OCI-LY7 (cell line): ENCODE measurements around the gene TXNDC11. TPM values are rescaled to one million over a fixed set of nuclear protein-coding genes. Genes with fewer than 3 reads are reported as not detected.

Experiments
- BruUV-seq: library from RNA; stranded (reverse); fragments of 400-500 nt; replicated peaks from 2 replicates; lab custom pipeline; 2021; lab: Mats Ljungman, UMichigan
- CTCF ChIA-PET: fragments of 300-600 bp; sonication (Branson Sonifier 250); formaldehyde crosslinking; loops from one replicate; lab custom pipeline; 2022; ENCODE audit warnings: antibody characterized with exemption; ENCODE audit not compliant: unreplicated experiment; lab: Charles Lee
- POLR2A ChIA-PET: fragments of 300-600 bp; sonication (Branson Sonifier 250); formaldehyde crosslinking; loops from one replicate; lab custom pipeline; 2022; ENCODE audit warnings: antibody characterized with exemption; lab: Charles Lee
- DNase-seq: peaks from one replicate; pipeline ENCODE4 v3.0.0-alpha.2; 2015; ENCODE audit warnings: low spot score
- H2AFZ ChIP-seq: fragments of 200-600 bp; sonication (generic), shearing (Covaris generic); 2 replicates; pipeline ENCODE4 v1.6.1; 2014; ENCODE audit warnings: mild to moderate bottlenecking, antibody characterized with exemption, low read length, moderate library complexity
- H3K27ac ChIP-seq: fragments of 200-600 bp; sonication (generic); 2 replicates; pipeline ENCODE4 v1.5.1; 2014; ENCODE audit warnings: mixed run types, low read depth, mild to moderate bottlenecking, moderate library complexity, low read length, inconsistent platforms; ENCODE audit not compliant: poor library complexity, severe bottlenecking
- H3K36me3 ChIP-seq: fragments of 200-600 bp; sonication (generic); 2 replicates; pipeline ENCODE4 v1.6.1; 2014; ENCODE audit warnings: mild to moderate bottlenecking, antibody characterized with exemption, low read length, moderate library complexity, mixed read lengths; ENCODE audit not compliant: insufficient read depth
- H3K4me1 ChIP-seq: fragments of 200-600 bp; sonication (generic); 2 replicates; pipeline ENCODE4 v1.5.1; 2014; ENCODE audit warnings: mild to moderate bottlenecking, low read length; ENCODE audit not compliant: insufficient read depth, poor library complexity, severe bottlenecking
- H3K4me2 ChIP-seq: fragments of 200-600 bp; sonication (generic); 2 replicates; pipeline ENCODE4 v1.6.1; 2014; ENCODE audit warnings: mild to moderate bottlenecking, low read length
- H3K4me3 ChIP-seq: fragments of 200-600 bp; sonication (generic); 2 replicates; pipeline ENCODE4 v1.5.1; 2014; ENCODE audit warnings: mild to moderate bottlenecking, low read depth, low read length; ENCODE audit not compliant: poor library complexity, severe bottlenecking
- H3K79me2 ChIP-seq: fragments of 200-600 bp; sonication (generic); 2 replicates; pipeline ENCODE4 v1.6.1; 2016; ENCODE audit warnings: low read depth, mild to moderate bottlenecking, low read length, moderate library complexity, mixed read lengths; ENCODE audit not compliant: insufficient read depth
- H3K9me2 ChIP-seq: fragments of 200-600 bp; sonication (generic); 2 replicates; pipeline ENCODE4 v1.6.1; 2016; ENCODE audit warnings: mild to moderate bottlenecking, low read length, mixed read lengths; ENCODE audit not compliant: insufficient read depth
- H3K9me3 ChIP-seq: fragments of 200-600 bp; sonication (generic); 2 replicates; pipeline ENCODE4 v1.6.1; 2014; ENCODE audit warnings: mild to moderate bottlenecking, mixed run types, low read length, mixed read lengths
- H4K20me1 ChIP-seq: fragments of 200-600 bp; sonication (generic); 2 replicates; pipeline ENCODE4 v1.6.1; 2014; ENCODE audit warnings: mild to moderate bottlenecking, antibody characterized with exemption, low read length, moderate library complexity, mixed read lengths; ENCODE audit not compliant: insufficient read depth
- CTCF ChIP-seq: fragments of 200-600 bp; sonication (generic); conservative IDR thresholded peaks from 2 replicates; pipeline ENCODE4 v1.5.1; 2014; ENCODE audit warnings: mild to moderate bottlenecking, antibody characterized with exemption, low read length, moderate library complexity, mixed read lengths
- EZH2phosphoT487 ChIP-seq: fragments of 200-600 bp; sonication (generic); IDR thresholded peaks from 2 replicates; pipeline ENCODE4 v1.6.1; 2018; ENCODE audit warnings: low read depth, borderline replicate concordance, mild to moderate bottlenecking, mixed run types, antibody characterized with exemption, low read length, moderate library complexity, mixed read lengths
- intact Hi-C: fragments of 100-400 bp; cut with micrococcal nuclease; formaldehyde crosslinking; loops from one replicate; pipeline ENCODE4 v1.10.0; 2022; ENCODE audit not compliant: unreplicated experiment
- total RNA-seq, 2 experiments: library from RNA; depleted of rRNA in 1 of 2; stranded (reverse); fragments of >200 nt in 1 of 2; shearing (Covaris generic) in 1 of 2; gene quantifications; 2 replicates each; pipeline ENCODE4 v1.2.3, GENCODE V29; 2014 to 2022

Gene TXNDC11
- total RNA-seq, 2 experiments from 2014 or later, result 88.6 to 96.0 TPM

DNA sequence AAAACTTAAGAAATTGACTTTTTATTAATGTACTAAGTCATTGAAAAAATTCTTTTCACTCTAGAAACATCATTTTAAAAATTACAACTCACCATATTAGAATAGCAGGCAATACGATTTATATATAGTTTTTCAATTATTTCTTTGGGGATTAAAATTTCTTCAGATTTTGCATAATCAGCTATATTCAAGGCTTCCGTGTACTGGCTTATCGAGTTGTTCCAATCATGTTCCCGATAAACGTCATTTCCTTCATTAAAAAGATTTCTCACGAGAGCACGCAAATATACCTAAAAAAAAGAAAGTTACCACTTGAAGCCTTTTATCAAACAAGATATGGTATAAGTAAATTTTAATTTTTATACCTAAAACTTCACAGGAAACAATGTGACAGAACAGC is 36.4 kb upstream of the TXNDC11 start:
- ChIA-PET CTCF (no interaction called here), POLR2A (interaction anchor here (1.5 kb wide), 1 partner anchor 31 kb away, joined by 5 read pairs; no protein-coding TSS in a partner anchor)
- no peak for DNase-seq
- Histone ChIP-seq H3K79me2 (peaks cover 39% of the 10 kb centered on the region; the same call in 1 of the 2 replicates), H3K27ac (no peak overlapping the region), H3K4me1 (peaks cover 42% of the 10 kb centered on the region), H3K4me2 (no peak overlapping the region), H2AFZ (no peak overlapping the region), H3K36me3 (peaks cover 63% of the 10 kb centered on the region), H3K4me3 (no peak overlapping the region), H3K9me3 (no peaks in the 10 kb centered on the region), H3K9me2 (no peaks in the 10 kb centered on the region), H4K20me1 (no peaks in the 10 kb centered on the region)
- intact Hi-C loops, result no loop called here
- no TSS peak for BruUV-seq
- no peak for TF ChIP-seq EZH2phosphoT487
- TF ChIP-seq CTCF, result no peak

- no peak overlapping the region for H3K27ac ChIP-seq
- H2AFZ ChIP-seq, result no peak overlapping the region
- TF ChIP-seq EZH2phosphoT487 (no peak), CTCF (no peak)
- H3K9me3 ChIP-seq, result no peaks in the 10 kb centered on the region
- no peak overlapping the region for H3K4me3 ChIP-seq
- intact Hi-C loops, result no loop called here
- no peak for DNase-seq
- H4K20me1 ChIP-seq, result no peaks in the 10 kb centered on the region
- no peaks in the 10 kb centered on the region for H3K9me2 ChIP-seq
- ChIA-PET POLR2A (interaction anchor here (0.7 kb wide), 1 partner anchor 468 kb away, joined by 3 read pairs; no protein-coding TSS in a partner anchor), CTCF (no interaction called here)
- peaks cover 51% of the 10 kb centered on the region for H3K4me1 ChIP-seq
- no peaks in the 10 kb centered on the region for H3K79me2 ChIP-seq
- H3K4me2 ChIP-seq, result no peak overlapping the region
- peaks cover 87% of the 10 kb centered on the region for H3K36me3 ChIP-seq
- BruUV-seq, result no TSS peak
These were observed 31.5 kb upstream of the TXNDC11 start for GRCh38 chr16:11774065-11774626.

GRCh38 chr16:11768849-11769248 is 26.2 kb upstream of the TXNDC11 start:
- no peak for TF ChIP-seq EZH2phosphoT487
- no peak for TF ChIP-seq CTCF
- no peak overlapping the region; the same call in 1 of the 2 replicates for H2AFZ ChIP-seq
- no peaks in the 10 kb centered on the region for H4K20me1 ChIP-seq
- intact Hi-C loops, result loop anchor here (2.0 kb wide), 1 partner anchor 28 kb away; the partner anchor contains the start of gene ZC3H7A
- POLR2A ChIA-PET, result interaction anchor here (0.6 to 2.5 kb wide), 5 partner anchors 23 to 51 kb away, joined by 3 to 13 read pairs (median 4); partner anchors contain the start of genes TXNDC11 and ZC3H7A
- H3K27ac ChIP-seq, result peak overlapping the region; percentile 85
- H3K9me3 ChIP-seq, result no peaks in the 10 kb centered on the region
- peaks cover 84% of the 10 kb centered on the region for H3K36me3 ChIP-seq
- CTCF ChIA-PET, result no interaction called here
- H3K4me1 ChIP-seq, result peaks cover 59% of the 10 kb centered on the region
- H3K79me2 ChIP-seq, result no peaks in the 10 kb centered on the region
- H3K4me2 ChIP-seq, result peak overlapping the region; percentile 69
- no TSS peak for BruUV-seq
- DNase-seq, result peak; percentile 82
- no peaks in the 10 kb centered on the region for H3K9me2 ChIP-seq
- peak overlapping the region; percentile 48 for H3K4me3 ChIP-seq
